NCI-H1417 (cell line): ENCODE data around the gene SOX30.
"Not testable (repeated sequence)": the region's sequence is repeated elsewhere in the genome, so short reads cannot be mapped to it uniquely, and the experiment has no call there.

ENCODE experiments used
- DNase-seq, 3 experiments: peaks; one replicate each; lab custom pipeline; 2025; lab: John Stamatoyannopoulos, UW

The SOX30 gene

DNA sequence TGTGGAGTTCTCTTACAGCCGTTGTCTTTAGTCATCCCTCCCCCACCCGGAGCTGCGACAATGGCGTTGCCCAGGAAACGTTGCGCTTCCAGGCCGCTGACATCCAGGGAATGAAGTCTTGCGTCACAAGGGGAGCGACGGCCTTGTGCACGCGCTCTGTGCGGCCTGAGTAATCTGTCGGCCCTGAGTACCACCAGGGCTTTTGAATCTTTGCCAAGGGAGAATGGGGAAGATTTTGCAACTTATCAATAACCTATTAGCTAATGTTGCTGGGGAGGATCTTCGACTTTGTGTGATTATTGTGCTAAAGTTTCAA, at the start of gene SOX30:
Gene SOX30 (minus strand): TSS at position 62 of the 316 bp plus-strand sequence. CDS start 360 bp downstream, outside the sequence.
- no peak for DNase-seq

DNA sequence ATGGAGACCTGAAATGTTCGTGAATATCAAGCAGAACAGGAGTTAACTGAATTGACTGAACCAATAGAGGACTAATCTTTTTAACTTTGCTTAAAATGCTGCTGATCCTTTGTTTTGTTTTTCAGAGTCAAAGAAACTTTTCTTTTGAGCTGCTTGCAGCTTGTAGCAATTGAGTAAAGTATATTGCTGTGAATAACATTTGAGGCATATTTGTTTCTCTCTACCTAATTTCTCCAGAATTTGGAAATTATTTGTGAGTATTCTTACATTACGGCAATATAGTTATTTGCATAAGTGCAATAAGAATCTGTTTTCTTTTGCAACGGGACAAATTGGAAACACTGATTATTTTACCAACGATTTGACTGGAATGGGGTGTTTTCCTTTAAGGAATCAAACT, 46.4 kb upstream of the SOX30 start:
- DNase-seq = peak in 1 of 3 experiments; percentile 6

DNA sequence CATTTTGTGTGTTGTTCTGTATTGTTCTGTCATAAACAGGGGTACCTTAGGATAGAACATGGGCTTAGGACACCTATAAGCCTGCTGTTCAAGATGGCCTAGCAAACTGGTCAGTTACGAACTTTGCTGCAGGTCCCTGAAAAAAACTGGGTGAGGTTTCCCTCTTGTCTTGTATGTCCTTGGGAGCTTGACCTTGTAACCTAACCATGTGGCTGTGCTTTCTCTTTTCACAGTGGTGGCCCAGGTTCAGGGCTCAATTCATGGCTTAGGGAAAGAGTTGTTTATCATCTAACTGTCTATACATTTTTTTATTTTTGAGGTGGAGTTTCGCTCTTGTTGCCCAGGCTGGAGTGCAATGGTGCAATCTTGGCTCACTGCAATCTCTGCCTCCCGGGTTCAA, 43.9 kb upstream of the SOX30 start:
- DNase-seq = not testable (repeated sequence)

DNA sequence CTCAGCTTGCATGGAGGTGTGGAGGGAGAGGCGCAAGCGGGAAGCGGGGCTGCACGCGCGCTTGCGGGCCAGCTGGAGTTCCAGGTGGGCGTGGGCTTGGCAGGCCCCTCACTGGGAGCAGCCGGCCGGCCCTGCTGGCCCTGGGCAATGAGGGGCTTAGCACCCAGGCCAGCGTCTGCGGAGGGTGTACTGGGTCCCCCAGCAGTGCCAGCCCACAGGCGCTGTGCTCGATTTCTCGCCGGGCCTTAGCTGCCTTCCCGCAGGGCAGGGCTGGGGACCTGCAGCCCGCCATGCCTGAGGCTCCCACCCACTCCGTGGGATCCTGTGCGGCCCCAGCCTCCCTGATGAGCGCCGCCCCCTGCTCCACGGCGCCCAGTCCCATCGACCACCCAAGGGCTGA, 41.6 kb upstream of the SOX30 start:
- DNase-seq = not testable (repeated sequence)

DNA sequence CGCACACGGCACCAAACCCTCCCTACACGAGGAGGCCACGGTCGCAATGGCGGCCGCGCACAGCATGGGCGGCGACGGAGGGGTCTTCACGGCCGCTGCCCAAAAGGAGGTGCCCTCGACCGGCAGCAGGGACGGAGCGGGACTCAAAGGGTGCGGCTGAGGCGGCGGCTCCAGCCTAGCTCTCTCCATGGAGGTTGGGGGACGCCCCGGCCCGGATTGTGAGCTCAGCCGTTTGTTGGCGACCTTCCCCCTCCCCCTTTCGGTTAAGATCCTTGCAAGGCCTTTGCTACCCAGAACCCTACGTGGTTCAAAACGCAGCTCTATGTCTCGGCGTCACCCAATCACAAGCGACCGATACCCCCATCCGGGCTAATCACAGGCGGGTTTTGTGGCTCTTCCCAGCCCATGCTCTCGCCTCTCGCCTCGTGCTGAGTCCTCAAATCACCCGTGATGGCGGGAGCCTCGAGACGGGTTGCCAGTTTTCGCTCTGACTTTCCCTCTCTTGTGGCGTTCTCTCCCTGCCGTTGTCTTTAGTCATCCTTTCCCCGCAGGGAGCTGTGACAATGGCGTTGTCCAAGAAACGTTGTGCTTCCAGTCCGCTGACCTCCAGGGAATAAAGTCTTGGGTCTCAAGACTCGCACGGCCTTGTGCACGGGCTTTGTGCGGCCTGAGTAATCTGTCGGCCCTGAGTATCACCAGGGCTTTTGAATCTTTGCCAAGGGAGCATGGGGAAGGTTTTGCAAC, 38.6 kb upstream of the SOX30 start:
- no peak for DNase-seq

DNA sequence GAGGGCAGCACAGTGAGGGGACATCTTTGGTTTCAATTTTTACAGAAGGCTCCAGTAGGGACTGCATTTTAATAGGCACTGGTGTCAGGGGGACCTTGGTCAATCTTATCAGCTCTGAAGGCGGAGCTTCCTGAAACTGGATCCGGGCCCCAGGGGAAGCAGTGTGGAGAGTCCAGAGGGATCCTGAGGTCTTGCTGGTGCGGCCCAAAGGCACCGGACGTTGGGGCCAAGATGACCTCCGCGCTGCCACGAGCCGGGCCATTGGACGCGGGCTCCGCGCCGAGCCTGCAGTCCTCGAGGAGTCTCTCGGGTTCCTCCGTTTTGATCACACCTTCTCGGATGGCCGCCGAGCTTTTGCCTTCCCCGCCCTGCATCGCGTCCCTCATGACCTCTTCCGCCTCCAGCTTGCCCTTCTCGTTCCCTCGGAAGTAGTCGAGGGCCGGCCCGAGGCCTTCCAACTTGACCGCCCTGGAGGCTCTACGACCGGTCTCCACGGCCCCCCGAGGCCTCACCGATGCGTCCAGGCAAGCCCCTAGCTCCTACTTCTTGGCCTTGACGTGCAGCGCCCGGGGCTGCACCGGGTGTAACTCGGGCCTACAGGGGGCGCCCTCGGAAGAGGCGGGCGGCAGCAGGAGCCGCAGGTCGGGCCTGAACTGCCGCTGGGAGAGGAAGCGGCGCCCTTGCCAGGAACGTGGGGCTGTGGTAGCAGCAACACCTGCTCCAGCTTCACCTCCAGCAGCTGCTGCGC, 37.9 kb upstream of the SOX30 start:
- DNase-seq = no peak

DNA sequence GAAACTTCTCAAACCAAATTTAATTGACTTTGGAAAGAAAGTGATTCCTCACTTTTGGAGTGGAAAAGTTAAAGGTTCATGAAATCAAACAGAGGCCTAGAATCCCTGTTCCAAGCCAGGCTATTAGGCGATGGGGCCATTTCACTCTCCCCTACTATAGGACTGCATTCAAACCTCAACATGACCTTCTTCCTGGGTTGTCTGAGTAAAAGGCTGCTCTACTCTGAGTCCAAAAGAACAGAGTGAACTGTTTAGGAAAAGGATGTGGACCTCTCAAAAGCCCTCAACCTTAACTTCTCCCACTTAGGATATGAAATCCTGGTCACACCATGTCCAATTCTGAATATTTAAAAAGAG, 34.9 kb upstream of the SOX30 start:
- no peak for DNase-seq

DNA sequence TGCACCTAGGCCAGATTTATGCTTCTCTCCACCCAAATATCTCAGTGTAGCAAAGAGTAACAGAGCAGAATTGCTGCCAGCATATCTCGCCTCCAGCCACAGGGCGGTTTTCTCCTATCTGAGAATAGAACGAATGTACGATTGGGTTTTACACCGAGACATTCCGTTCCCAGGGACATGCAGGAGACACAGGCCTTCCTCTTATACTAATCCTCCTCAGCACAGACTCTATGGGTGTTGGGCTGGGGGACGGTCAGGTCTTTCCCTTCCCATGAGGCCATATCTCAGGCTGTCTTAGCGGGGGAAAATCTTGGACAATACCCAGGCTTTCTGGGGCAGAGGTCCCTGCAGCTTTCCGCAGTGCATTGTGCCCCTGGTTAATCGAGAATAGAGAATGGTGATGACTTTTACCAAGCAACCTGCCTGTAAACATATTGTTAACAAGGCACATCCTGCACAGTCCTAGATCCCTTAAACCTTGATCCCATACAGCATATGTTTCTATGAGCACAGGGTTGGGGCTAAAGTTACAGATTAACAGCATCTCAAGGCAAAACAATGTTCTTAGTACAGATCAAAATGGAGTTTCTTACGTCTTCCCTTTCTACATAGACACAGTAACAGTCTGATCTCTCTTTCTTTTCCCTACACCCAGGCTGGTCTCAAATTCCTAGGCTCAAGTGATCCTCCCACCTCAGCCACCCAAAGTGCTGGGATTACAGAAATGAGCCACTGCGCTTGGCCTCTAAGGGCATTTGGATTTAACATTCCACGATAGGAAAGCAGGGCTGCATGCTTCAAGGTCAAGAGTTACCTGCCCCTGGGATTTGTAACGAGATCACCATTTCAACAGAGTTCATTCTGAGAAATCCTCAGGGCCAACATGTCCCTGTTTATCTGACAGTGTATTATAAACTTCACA, 34.3 kb upstream of the SOX30 start:
- not testable (repeated sequence) for DNase-seq

DNA sequence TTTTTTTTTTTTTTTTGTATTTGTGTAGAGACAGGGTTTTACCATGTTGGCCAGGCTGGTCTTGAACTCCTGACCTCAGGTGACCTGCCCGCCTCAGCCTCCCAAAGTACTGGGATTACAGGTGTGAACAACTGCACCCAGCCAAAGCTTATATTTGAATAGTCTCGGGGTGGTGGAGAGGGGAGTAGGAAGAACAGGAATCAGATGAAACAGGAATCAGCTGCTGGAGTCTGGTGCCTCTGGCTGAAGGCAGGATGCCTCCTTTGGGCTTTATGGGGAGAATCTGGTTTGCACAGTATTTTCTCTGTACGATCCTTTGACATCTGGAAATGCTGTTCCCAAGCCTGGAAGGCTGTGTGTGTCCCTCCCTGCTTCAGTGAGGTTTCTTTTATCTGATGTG, 30.0 kb upstream of the SOX30 start:
- DNase-seq = no peak

DNA sequence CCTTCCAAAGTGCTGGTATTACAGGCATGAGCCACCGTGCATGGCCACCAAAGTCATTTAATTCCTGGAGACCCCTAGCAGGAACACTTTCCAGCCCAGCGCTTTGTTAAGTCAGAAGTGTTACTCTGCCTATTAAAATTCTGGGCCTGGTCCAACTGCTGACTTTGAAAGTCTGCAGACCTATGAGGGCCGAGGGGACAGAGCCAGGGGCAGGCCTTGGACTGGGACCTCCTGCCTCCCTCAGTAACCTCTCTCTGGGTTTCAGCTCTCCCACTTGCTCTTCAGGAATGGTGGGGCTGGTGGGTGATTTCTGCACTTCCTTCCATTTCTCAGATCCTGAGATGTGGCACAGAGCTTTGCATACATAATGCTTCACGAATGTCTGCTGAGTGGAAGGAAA, 28.8 kb upstream of the SOX30 start:
- DNase-seq = no peak

DNA sequence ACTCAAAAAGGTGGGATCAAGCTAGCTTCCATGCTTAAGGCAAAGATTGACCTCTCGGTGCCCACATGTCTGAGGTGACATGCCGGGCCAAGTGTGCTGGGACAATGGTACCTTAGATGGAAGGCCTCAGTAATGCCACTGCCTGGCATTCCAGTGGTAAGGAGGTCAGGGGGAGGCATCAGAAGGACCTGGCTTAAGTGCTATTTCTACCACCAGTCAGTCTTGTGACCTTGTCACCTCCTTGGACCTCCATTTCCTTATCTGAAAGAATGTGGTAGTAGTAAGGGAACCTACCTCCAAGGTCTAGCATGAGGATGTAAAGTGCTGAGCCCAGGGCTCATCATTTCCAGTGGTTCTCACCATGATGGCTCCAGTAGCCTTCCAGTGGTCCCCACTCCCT, 28.0 kb upstream of the SOX30 start:
- no peak for DNase-seq

DNA sequence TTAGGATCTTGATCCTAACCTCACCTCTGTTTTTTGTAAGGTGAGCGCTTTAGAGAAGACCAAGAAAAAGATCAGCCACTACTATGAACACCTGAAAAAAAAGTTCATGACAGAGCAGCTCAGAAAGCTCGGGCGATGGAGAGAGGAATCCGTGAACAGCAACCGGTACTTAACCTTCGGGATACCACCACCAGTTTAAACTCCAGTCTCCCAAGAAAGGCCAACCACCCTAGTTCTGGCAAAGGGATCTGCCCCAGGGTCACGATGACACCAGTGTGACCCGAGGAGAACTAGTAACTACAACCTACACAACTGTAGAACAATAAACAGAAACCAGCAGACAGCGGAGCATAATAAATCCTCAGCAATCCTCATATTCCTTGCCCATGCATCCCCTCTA, 27.6 kb upstream of the SOX30 start:
- DNase-seq = no peak

DNA sequence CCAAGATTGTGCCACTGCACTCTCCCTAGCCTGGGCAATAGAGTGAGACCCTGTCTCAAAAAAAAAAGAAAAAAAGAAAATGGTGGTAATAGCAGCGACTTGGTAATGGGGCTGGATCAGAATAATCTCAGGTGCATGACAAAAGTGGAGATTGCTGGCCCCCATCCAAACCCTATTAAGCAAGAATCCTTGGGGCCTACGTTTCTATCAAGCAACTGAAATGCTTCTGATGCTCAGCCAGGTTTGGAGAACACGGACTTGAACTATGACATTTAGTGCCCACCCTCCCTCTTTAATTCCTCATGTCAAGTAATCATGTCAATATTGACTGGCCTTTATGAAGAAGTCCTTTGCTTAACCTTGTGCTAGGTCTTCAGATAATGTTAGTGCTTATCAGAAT, 25.7 kb upstream of the SOX30 start:
- DNase-seq = no peak

DNA sequence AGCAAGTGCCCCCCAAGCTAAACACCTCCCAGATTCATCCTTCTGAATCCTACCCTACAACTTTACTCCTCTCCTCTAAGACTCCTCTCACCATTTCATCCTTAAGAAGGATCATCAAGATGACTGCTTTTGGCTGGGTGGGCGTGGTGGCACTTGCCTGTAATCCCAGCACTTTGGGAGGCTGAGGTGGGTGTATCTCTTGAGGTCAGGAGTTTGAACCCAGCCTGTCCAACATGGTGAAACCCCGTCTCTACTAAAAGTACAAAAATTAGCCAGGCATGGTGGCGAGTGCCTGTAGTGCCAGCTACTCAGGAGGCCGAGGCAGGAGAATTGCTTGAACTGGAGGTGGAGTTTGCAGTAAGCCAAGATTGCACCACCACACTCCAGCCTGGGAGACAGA, 22.1 kb upstream of the SOX30 start:
- DNase-seq = not testable (repeated sequence)

DNA sequence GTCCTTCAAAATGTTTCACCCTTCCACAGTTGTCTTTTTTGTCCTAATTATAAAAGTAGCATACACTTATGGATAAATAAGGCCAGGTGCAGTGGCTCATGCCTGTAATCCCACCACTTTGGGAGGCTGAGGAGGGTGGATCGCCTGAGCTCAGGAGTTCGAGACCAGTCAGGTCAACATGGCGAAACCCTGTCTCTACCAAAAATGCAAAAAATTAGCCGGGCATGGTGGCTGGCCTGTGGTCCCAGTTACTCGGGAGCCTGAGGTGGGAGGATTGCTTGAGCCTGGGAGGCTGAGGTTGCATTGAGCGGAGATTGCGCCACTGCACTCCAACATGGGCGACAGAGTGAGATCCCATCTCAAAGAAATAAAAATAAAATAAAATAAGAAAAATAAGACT, 20.7 kb upstream of the SOX30 start:
- DNase-seq = no peak

DNA sequence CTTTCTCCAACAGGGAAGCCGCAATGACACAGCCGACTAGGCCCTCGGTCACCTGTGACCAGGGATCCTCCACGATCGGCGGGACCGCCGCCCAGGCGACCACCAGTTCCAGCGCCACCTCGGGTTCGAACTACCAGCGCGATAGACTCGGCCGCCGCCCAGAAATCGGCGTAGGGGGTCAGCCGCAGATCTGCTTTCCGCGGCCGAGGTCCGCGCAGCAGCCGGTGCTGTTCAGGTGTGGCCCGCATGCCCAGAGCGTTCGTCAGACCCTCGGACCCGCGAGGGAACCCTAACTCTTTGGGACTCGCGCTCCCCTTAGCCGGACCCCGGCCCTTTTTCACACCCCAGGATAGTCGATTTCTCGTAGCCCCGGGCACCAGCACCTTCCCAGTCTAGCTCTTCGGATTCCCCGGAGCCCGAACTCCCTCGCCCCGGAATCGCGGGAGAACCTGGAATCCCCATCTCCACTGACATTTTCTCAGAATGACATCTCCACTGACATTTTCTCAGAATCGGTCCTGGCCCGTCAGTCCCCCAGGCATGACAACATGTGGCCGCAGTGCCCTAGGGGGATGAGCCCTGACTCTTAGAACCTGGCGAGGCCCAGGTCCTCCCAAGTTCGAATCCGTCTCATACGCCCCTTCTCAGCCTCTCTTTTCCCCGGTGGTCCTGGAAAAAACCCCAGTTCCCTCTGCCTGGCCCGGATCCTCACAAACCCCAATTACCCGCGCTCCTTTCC, 19.5 kb upstream of the SOX30 start:
- DNase-seq = no peak

DNA sequence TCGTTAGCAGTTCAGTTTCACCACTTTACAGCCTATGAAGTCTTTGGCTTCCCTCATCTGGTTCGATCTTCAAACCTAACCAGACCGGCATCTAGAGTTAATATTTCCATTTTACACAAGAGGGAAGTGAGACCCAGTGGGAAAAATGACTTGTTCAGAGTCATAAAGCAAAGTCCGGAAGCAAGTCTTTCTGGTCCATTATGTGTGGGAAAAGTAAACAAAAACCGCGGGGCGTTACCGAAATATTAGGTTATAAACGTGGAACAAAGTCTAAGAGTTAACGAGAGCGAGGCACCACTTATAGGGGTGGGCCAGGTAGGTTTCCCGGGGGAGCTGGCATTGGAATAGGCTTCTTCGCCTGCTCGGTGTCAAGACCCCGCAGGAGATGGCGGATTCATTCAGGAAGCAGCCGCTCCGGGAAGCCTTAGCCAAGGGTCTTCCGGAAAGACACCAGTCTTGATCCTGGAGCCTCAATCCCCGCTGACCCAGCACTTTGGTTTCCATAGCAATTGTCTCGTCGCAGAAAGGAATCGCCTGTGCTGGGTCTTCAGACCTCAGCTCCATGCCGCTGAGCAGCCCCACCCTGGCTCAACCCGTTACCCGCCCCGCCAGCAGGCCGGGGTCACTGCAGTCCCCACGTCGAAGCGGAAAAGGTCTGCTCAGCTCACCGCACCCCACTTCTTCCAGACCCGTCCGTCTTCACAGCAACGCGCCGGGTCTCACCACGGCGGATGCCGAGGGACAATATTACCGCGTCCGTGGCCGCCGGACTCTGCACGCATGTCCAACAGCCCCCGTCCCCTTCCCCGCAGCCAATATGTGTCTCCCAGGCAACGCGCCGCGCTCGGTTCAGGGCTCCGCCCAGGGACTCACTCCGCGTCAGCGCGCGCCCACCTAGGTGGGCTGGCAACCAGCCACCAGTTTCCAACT, 18.7 kb upstream of the SOX30 start, which contains the start of gene C5orf52:
Gene C5orf52 (plus strand): TSS at position 872 of the 930 bp plus-strand sequence. CDS start 82 bp downstream, outside the sequence.
- DNase-seq = peak in 2 of 3 experiments; percentile 8 to 36

DNA sequence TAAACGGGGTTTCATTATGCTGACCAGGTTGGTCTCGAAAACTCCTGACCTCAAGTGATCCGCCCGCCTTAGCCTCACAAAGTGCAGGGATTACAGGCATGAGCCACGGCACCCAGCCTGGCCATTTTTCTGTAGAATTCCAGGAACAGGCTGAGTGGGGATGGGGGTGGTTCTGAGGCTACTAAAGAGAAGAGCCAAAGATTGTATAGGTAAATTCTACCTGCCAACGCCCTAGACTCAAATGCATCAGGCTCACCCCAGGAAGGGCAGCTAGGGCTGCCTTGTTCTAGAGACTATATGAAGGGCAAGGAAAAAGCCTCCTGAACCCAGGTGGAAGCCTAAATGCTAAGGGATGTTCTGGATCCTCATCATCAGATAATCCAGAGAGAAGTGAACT, 17.5 kb upstream of the SOX30 start:
- no peak for DNase-seq

DNA sequence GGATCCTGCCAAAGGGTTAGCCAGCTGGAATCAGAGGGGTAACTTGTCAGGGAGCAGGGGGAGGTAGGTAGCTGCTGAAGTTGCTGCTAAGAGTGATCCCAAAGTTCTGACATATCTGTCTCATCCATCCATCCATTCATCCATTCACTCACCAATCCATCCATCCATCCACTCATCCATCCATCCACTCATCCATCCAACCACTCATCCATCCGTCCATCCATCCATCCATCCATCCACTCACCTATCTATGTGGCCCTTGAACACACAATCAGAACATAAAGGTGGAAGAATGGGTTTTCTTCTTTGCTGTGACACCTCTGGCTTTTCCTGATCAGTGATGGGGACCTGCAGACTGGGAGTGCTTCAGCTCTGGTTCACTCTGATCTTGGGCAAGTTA, 16.1 kb upstream of the SOX30 start:
- no peak for DNase-seq

DNA sequence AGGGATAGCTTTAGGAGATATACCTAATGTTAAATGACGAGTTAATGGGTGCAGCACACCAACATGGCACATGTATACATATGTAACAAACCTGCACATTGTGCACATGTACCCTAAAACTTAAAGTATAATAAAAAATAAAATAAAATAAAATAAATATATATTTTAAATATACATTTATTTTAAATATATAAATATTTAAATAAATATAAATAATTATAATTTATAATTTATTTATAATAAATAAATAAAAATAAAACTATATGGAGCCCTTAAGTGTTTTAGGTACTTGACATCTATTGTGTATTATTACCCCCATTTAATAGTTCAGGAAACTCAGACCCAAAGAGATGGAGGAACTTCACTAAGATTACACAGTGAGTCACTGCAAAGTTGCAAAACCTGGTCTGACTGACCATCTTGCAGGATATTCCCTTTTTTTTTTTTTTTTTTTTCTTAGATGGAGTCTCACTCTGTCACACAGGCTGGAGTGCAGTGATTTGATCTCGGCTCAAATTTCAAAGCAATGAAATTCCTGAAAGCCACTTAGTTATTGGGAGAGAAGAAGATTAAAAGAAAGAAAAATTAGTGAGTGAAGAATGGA, 13.3 kb upstream of the SOX30 start:
- no peak for DNase-seq
